Mucosa of gallbladder (tissue), 1 donor: ENCODE data around the gene PAQR6. TPM values are rescaled to one million over a fixed set of nuclear protein-coding genes. Genes with fewer than 3 reads are reported as not detected.
A peak's percentile ranks its signal among the peaks of the same experiment; 100 is the strongest.

Source experiments
- DNase-seq: peaks from one replicate; pipeline ENCODE4 v3.0.0-alpha.2; 2020; ENCODE audit warnings: low spot score
- total RNA-seq: library from RNA; stranded (reverse); gene quantifications from one replicate; pipeline ENCODE4 v1.2.1, GENCODE V29; 2021
- donor health status: DM: no; HTN: no; CAD: no.

The PAQR6 gene
- total RNA-seq, 1 donor from 2014 or later, result 7.6 TPM

DNA sequence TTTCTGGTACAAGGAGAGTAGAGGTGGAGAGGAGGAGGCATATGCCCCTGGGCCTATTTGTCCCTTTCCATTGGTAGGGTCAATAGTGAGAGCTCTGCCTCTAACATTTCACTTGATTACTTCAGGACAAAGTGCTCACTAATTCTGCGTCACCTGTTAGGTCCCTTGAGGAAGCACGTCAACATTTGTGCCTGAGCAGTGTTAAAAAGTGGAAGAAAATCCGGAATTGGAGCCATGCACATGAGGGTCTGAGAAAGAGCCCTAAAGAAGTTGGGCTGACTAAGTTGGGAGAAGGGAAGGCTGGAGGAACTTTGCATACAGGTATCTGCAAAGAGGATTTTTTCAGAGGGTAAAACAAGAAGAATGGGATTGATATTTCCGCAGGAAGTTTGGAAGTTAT is 52.0 kb downstream of the PAQR6 start:
- no peak for DNase-seq

DNA sequence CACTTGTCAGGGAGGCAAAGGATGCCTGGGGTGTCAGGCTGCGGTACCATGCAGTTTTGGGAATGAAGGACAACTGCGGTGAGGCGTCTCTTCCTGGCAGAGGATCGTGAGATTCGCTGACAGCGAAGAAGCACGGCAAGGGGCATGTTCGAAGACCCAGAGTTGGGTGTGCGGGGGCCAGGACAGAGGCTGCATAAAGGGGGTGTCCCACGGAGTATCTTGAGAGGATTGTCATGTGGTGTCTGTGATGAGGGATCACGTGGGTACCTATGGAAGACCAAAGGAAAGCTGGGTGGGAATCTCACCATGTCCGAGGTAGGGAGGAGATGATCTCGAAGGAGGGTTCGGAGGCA is 53.6 kb downstream of the PAQR6 start:
- DNase-seq, result no peak

DNA sequence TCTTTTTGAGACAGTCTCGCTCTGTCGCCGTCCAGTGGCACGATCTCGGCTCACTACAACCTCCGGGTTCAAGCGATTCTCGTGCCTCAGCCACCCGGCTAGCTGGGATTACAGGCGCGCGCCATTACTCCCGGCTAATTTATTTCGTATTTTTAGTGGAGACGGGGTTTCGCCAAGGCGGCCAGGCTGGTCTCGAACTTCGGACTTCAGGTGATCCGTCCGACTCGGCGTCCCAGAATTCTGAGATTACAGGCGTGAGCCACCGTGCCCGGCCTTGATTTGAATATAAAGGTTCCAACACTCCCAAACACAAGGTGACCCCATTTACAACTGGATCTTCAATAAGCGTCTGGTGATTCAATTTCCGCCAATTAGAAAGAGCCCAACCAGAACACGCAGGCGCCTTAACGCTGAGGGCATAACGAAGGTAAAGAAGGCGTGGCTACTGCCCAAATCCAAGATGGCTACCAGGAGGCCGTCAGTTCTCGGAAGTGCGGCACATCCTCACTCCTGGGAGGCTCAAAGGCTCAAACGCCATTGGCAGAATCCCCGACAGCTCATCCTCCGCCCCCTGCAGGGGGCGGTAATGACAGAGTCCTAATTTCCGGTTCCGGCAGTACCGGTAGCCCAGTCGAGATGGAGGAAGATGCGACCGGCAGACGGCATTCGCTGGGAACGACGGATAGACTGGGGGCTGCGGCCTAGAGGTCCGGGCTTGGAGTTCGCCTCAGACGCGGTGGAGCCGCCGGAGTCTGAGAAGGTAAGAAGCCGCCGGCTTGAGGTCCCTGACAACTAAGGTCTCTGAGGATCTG is 54.2 kb downstream of the PAQR6 start, which contains the start of gene SLC25A44:
SLC25A44 (plus strand) TSS at position 617 of the 812 bp plus-strand sequence. CDS start 5,744 bp downstream, outside the sequence.
- DNase-seq, result peak; percentile 98

Other genes starting within 250 kb of the PAQR6 start
- 217 TPM for gene SSR2, start 227.1 kb downstream of the PAQR6 start, total RNA-seq
- 34.1 TPM for gene UBQLN4, start 194.3 kb downstream of the PAQR6 start, total RNA-seq
- gene LAMTOR2, start 193.3 kb downstream of the PAQR6 start, total RNA-seq, result 77.0 TPM
- gene RAB25, start 186.9 kb downstream of the PAQR6 start, total RNA-seq, result 103 TPM
- 1.4 TPM for gene MEX3A, start 165.6 kb downstream of the PAQR6 start, total RNA-seq
- gene LMNA, start 133.3 kb downstream of the PAQR6 start, total RNA-seq, result 293 TPM
- gene SEMA4A, start 94.5 kb downstream of the PAQR6 start, total RNA-seq, result 24.4 TPM
- gene SLC25A44, start 54.0 kb downstream of the PAQR6 start, total RNA-seq, result 25.0 TPM
- 43.4 TPM for gene PMF1, start 35.0 kb downstream of the PAQR6 start, total RNA-seq
- gene BGLAP, start 5.9 kb downstream of the PAQR6 start, total RNA-seq, result 3.0 TPM
- 107 TPM for gene SMG5, start 34.8 kb upstream of the PAQR6 start, total RNA-seq
- 9.6 TPM for gene TMEM79, start 36.3 kb upstream of the PAQR6 start, total RNA-seq
- 67.1 TPM for gene GLMP, start 47.6 kb upstream of the PAQR6 start, total RNA-seq
- gene VHLL, start 51.3 kb upstream of the PAQR6 start, total RNA-seq, result not detected
- gene CCT3, start 90.2 kb upstream of the PAQR6 start, total RNA-seq, result 202 TPM
- gene TSACC, start 90.5 kb upstream of the PAQR6 start, total RNA-seq, result not detected
- 0.29 TPM for gene RHBG, start 121.2 kb upstream of the PAQR6 start, total RNA-seq